ENCODE results near the gene DNAH10. TPM values are rescaled to one million over a fixed set of nuclear protein-coding genes. Genes with fewer than 3 reads are reported as not detected.

The DNAH10 gene
- total and polyA plus RNA-seq, 2 experiments from 2014 or later: 0.77 to 1.0 TPM

GRCh38 chr12:123840765-123841425, 78.8 kb downstream of the DNAH10 start:
- TF ChIP-seq CTCF (IDR thresholded peaks at IDR 0.05; ENCODE audit: low read depth, low read length): no peak
- H3K4me1 ChIP-seq (ENCODE audit: low read depth): no peaks in the 10 kb centered on the region
- no peaks in the 10 kb centered on the region for H3K36me3 ChIP-seq
- no peaks in the 10 kb centered on the region for H3K9me3 ChIP-seq (ENCODE audit: low read depth)
- H3K4me3 ChIP-seq: no peak overlapping the region
- peak in 1 of 2 donors; percentile 18 for DNase-seq (ENCODE audit: low read depth in 1 of 2, low spot score in 1 of 2)
- no peaks in the 10 kb centered on the region for H3K27me3 ChIP-seq
- H3K27ac ChIP-seq: no peak overlapping the region

DNA sequence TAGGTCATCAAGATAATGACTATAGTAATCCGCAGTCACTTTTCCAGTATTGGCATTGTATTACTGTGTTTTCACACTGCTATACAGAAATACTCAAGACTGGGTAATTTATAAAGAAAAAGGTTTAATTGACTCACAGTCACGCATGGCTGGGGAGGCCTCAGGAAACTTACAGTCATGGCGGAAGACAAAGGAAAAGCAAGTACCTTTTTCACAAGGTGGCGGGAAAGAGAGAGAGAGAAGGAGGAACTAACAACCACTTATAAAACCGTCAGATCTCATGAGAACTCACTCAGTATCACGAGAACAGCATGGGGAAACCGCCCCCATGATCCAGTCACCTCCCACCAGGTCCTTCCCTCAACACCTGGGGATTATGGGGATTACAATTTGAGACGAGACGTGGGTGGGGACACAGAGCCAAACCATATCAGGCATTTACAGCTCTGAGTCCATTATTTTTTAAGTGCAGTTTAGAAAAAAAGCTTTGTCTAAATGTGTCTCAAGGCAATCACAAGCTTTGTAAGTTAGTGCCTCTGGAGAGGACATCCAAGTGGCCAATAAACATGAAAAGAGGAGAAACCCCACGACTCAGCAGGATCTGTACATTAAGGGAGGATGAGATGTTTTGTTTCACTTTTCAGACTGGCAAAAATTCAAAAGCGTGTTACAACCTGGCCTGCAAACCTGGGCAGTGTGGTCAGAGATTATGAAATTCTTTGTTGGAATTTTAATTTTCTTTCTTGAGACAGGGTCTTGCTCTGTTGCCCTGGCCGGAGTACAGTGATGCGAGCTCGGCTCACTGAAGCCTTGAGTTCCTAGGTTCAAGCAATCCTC, 82.0 kb downstream of the DNAH10 start:
- H3K4me1 ChIP-seq (ENCODE audit: low read depth): no peaks in the 10 kb centered on the region
- H3K27ac ChIP-seq: no peak overlapping the region
- no peaks in the 10 kb centered on the region for H3K9me3 ChIP-seq (ENCODE audit: low read depth)
- H3K27me3 ChIP-seq: no peaks in the 10 kb centered on the region
- no peak for DNase-seq (ENCODE audit: low read depth in 1 of 2, low spot score in 1 of 2)
- H3K36me3 ChIP-seq: no peaks in the 10 kb centered on the region
- no peak for TF ChIP-seq CTCF (IDR thresholded peaks at IDR 0.05; ENCODE audit: low read depth, low read length)
- H3K4me3 ChIP-seq: no peak overlapping the region

- no peaks in the 10 kb centered on the region for H3K27me3 ChIP-seq
- TF ChIP-seq CTCF (IDR thresholded peaks at IDR 0.05; ENCODE audit: low read depth, low read length): no peak
- H3K9me3 ChIP-seq (ENCODE audit: low read depth): no peaks in the 10 kb centered on the region
- no peak for DNase-seq (ENCODE audit: low read depth in 1 of 2, low spot score in 1 of 2)
- H3K4me1 ChIP-seq (ENCODE audit: low read depth): no peaks in the 10 kb centered on the region
- H3K4me3 ChIP-seq: no peak overlapping the region
- no peaks in the 10 kb centered on the region for H3K36me3 ChIP-seq
- H3K27ac ChIP-seq: no peak overlapping the region
Measured at GRCh38 chr12:123845881-123846280, 83.8 kb downstream of the DNAH10 start.

DNA sequence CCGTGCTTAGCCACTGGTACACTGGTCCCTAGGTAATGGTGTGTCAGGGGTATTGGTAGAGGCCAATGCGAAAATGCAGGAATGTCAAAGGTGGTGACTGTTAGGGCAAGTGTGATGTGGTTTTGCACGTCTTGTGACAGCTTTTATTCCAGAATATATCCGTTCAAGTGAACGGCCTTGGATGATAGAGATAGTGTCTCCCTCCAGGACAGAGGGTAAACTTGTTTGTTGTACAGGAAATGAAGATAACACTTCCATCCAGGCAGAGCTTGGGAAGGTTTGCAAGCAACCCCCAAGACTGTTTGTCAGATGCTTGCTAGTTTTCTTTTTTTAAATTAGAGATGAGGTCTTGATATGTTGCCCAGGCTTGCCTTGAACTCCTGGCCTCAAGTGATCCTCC, 84.2 kb downstream of the DNAH10 start:
- Histone ChIP-seq H3K27ac (no peak overlapping the region), H3K4me3 (no peak overlapping the region), H3K9me3 (ENCODE audit: low read depth) (no peaks in the 10 kb centered on the region), H3K36me3 (no peaks in the 10 kb centered on the region), H3K4me1 (ENCODE audit: low read depth) (no peaks in the 10 kb centered on the region), H3K27me3 (no peaks in the 10 kb centered on the region)
- no peak for TF ChIP-seq CTCF (IDR thresholded peaks at IDR 0.05; ENCODE audit: low read depth, low read length)
- DNase-seq (ENCODE audit: low read depth in 1 of 2, low spot score in 1 of 2): no peak

DNA sequence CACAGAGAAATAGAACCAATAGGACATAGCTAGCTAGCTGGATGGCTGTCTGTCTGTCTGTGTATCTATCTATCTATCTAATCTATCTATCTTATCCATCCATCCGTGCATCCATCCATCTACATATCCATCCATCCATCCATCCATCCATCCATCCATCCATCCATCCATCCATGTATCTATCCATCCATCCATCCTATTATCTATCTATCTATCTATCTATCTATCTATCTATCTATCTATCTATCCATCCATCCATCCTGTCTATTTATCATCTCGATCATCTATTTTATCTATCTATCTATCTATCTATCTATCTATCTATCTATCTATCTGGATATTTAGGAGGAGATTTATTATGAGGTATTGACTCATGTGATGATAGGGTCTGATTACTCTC, 84.9 kb downstream of the DNAH10 start:
- Histone ChIP-seq H3K27me3 (no peaks in the 10 kb centered on the region), H3K9me3 (ENCODE audit: low read depth) (no peaks in the 10 kb centered on the region), H3K4me3 (no peak overlapping the region), H3K4me1 (ENCODE audit: low read depth) (no peaks in the 10 kb centered on the region), H3K36me3 (no peaks in the 10 kb centered on the region), H3K27ac (no peak overlapping the region)
- no peak for TF ChIP-seq CTCF (IDR thresholded peaks at IDR 0.05; ENCODE audit: low read depth, low read length)
- DNase-seq (ENCODE audit: low read depth in 1 of 2, low spot score in 1 of 2): no peak

All from cardiac muscle cell (in vitro differentiated cells and primary cell).